ENCODE measurements around the gene LMNTD1.

GRCh38 chr12:25556153-25556552 lies 3.1 kb upstream of the LMNTD1 start:
- TF ChIP-seq CTCF (IDR thresholded peaks at IDR 0.05), result no peak
- TF ChIP-seq POLR2A (IDR thresholded peaks at IDR 0.05), result no peak
- TF ChIP-seq EP300 (IDR thresholded peaks at IDR 0.05), result no peak
